ENCODE measurements around the gene TEX26. TPM values are rescaled to one million over a fixed set of nuclear protein-coding genes. Genes with fewer than 3 reads are reported as not detected.

TEX26 gene
- total and polyA plus RNA-seq, 10 of the 15 experiments (the other 5 are each of a cell fraction or from before 2014, with no cell fraction given) = not detected

- no peak overlapping the region for H2AFZ ChIP-seq (ENCODE audit: control insufficient read depth, low read depth, low read length)
- no peak overlapping the region for H3K27ac ChIP-seq (ENCODE audit: control insufficient read depth, insufficient read depth)
- H3K79me2 ChIP-seq (ENCODE audit: control insufficient read depth, insufficient read depth, low read length) = no peaks in the 10 kb centered on the region
- 0% methylated on average over 1 of the region's 1 CpG for WGBS (ENCODE audit: insufficient coverage, insufficient replicate concordance, low lambda C conversion rate, missing lambda C conversion rate)
- H3K4me3 ChIP-seq = no peak overlapping the region
- H3K9ac ChIP-seq (ENCODE audit: control insufficient read depth, insufficient read depth, low read length) = no peak overlapping the region
- no peaks in the 10 kb centered on the region for H4K20me1 ChIP-seq (ENCODE audit: control insufficient read depth, insufficient read depth)
- H3K27me3 ChIP-seq (replicated peaks in 1 of 2; ENCODE audit: control insufficient read depth in 2 of 2, insufficient read depth in 2 of 2, low read length in 1 of 2) = no peaks in the 10 kb centered on the region; a peak in 1 of 4 replicates
- H3K36me3 ChIP-seq (ENCODE audit: control insufficient read depth in 2 of 2, insufficient read depth in 2 of 2, low read length in 1 of 2) = no peaks in the 10 kb centered on the region
- TF ChIP-seq MEF2A (IDR thresholded peaks at IDR 0.05; ENCODE audit: insufficient read depth, low read depth, low read length) (no peak), FOXM1 (IDR thresholded peaks at IDR 0.05; ENCODE audit: low read depth, low read length) (no peak), SUPT20H (IDR thresholded peaks at IDR 0.05; ENCODE audit: borderline replicate concordance, control insufficient read depth, low read depth, low read length) (no peak), NR2C1 (IDR thresholded peaks at IDR 0.05) (no peak)
- ATAC-seq (no peak), FAIRE-seq (no peak), DNase-seq (ENCODE audit: low read depth, low spot score) (no peak)
- no peak overlapping the region for H3K4me2 ChIP-seq (ENCODE audit: control insufficient read depth, insufficient read depth)
- BruUV-seq (replicated peaks) = no TSS peak
- POLR2A ChIA-PET = no interaction called here
- no peaks in the 10 kb centered on the region for H3K9me3 ChIP-seq (replicated peaks; ENCODE audit: control insufficient read depth, insufficient read depth, low read length)
- RAD21 ChIA-PET (ENCODE audit: unreplicated experiment) = no interaction called here
- intact Hi-C loops (cut with micrococcal nuclease; ENCODE audit: unreplicated experiment) = no loop called here
- SMC1A ChIA-PET (ENCODE audit: uncharacterized antibody, unreplicated experiment) = no interaction called here
- CTCF ChIA-PET = no interaction called here
- in situ Hi-C loops (cut with MboI) = no loop called here
- H3K4me1 ChIP-seq (ENCODE audit: control insufficient read depth, insufficient read depth, low read length) = no peaks in the 10 kb centered on the region
Observed at GRCh38 chr13:30972888-30973377, 40.5 kb downstream of the TEX26 start.

DNA sequence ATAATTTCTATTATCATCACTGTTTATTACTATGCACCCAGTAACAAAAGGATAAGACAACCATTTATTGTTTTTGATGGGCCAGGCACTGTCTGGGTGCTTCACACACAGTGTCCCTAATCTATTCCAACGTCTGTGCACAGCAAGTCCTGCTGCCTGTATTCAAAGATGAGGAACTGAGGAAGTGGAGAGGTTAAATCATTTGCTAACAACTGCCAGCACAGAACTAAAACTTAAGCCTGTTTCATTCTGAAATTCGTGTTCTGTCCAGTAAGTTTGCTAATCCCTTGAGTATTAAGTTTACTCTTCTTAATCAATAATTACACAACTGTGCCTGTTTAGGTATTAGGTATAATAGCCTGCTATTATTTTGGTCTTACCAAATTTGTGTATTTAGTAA is 41.9 kb downstream of the TEX26 start:
- no peak for DNase-seq (ENCODE audit: low read depth, low spot score)
- POLR2A ChIA-PET = no interaction called here
- FAIRE-seq = no peak
- intact Hi-C loops (cut with micrococcal nuclease; ENCODE audit: unreplicated experiment) (no loop called here), in situ Hi-C loops (cut with MboI) (no loop called here)
- RAD21 ChIA-PET (ENCODE audit: unreplicated experiment) = no interaction called here
- no TSS peak for BruUV-seq (replicated peaks)
- SMC1A ChIA-PET (ENCODE audit: uncharacterized antibody, unreplicated experiment) = no interaction called here
- Histone ChIP-seq H3K27ac (ENCODE audit: control insufficient read depth, insufficient read depth) (no peak overlapping the region), H3K79me2 (ENCODE audit: control insufficient read depth, insufficient read depth, low read length) (no peaks in the 10 kb centered on the region), H3K4me2 (ENCODE audit: control insufficient read depth, insufficient read depth) (no peak overlapping the region), H3K9ac (ENCODE audit: control insufficient read depth, insufficient read depth, low read length) (no peak overlapping the region), H3K4me1 (ENCODE audit: control insufficient read depth, insufficient read depth, low read length) (no peaks in the 10 kb centered on the region), H2AFZ (ENCODE audit: control insufficient read depth, low read depth, low read length) (no peak overlapping the region), H4K20me1 (ENCODE audit: control insufficient read depth, insufficient read depth) (no peaks in the 10 kb centered on the region), H3K36me3 (ENCODE audit: control insufficient read depth in 2 of 2, insufficient read depth in 2 of 2, low read length in 1 of 2) (no peaks in the 10 kb centered on the region), H3K4me3 (no peak overlapping the region), H3K9me3 (replicated peaks; ENCODE audit: control insufficient read depth, insufficient read depth, low read length) (no peaks in the 10 kb centered on the region), H3K27me3 (replicated peaks in 1 of 2; ENCODE audit: control insufficient read depth in 2 of 2, insufficient read depth in 2 of 2, low read length in 1 of 2) (no peaks in the 10 kb centered on the region; a peak in 1 of 4 replicates)
- no peak for TF ChIP-seq KDM1A (IDR thresholded peaks at IDR 0.05; ENCODE audit: borderline replicate concordance)
- no peak for ATAC-seq
- CTCF ChIA-PET = interaction anchor here (1.2 kb wide), 1 partner anchor 70 kb away, joined by 4 read pairs; no protein-coding TSS in a partner anchor
- 0% methylated on average over 2 of the region's 2 CpGs for WGBS (ENCODE audit: insufficient coverage, insufficient replicate concordance, low lambda C conversion rate, missing lambda C conversion rate)

Measured in GM12878 (cell line).